HepG2 (cell line): ENCODE data around the gene UBE2E1. TPM values are rescaled to one million over a fixed set of nuclear protein-coding genes. Genes with fewer than 3 reads are reported as not detected.

ENCODE experiments used
- ATAC-seq: fragments of 200-7000 bp; cut with Tn5 transposase; 3 replicates; pipeline ENCODE4 v1.9.1; 2020; ENCODE audit warnings: mild to moderate bottlenecking, moderate library complexity
- BruUV-seq: library from RNA; stranded (reverse); fragments of 400-500 nt; replicated peaks from 2 replicates; lab custom pipeline; 2021; lab: Mats Ljungman, UMichigan
- CTCF ChIA-PET: fragments of 300-600 bp; formaldehyde crosslinking; extraction: SDS; loops from one replicate; lab custom pipeline; 2021; ENCODE audit warnings: low total read pairs, inconsistent platforms, low intra/inter-chr PET ratio; lab: Yijun Ruan, JAX
- POLR2A ChIA-PET: fragments of 350-600 bp; sonication (Branson Sonifier 250); formaldehyde crosslinking; loops from one replicate; lab custom pipeline; 2020; ENCODE audit warnings: antibody characterized with exemption, inconsistent platforms; lab: Yijun Ruan, JAX
- DNase-seq: peaks from one replicate; pipeline ENCODE4 v3.0.0-alpha.2; 2015; ENCODE audit warnings: low spot score
- FAIRE-seq: peaks from 3 replicates; lab custom pipeline; 2011; peaks lifted over from hg19 to GRCh38; lab: Jason Lieb, UNC
- H2AFZ ChIP-seq: one replicate; pipeline ENCODE4 v1.6.1; 2011; ENCODE audit warnings: low read length, inconsistent platforms
- H3K27ac ChIP-seq: fragments of 300-600 bp; 3 replicates; pipeline ENCODE4 v1.8.0; 2011; ENCODE audit warnings: mixed run types, mild to moderate bottlenecking, mixed read lengths, low read length, inconsistent platforms; ENCODE audit not compliant: insufficient read depth; ENCODE audit errors: extremely low read length
- H3K27me3 ChIP-seq, 2 experiments: fragments of 200-600 bp in 1 of 2; 2 replicates in 1 of 2; 3 replicates in 1 of 2; pipeline versions ENCODE4 v1.6.0 to v1.8.0; 2011; ENCODE audit warnings: low read length in 2 of 2, mild to moderate bottlenecking in 2 of 2, moderate library complexity in 2 of 2, inconsistent platforms in 1 of 2; ENCODE audit not compliant: insufficient read depth in 2 of 2, control insufficient read depth in 1 of 2
- H3K36me3 ChIP-seq, 2 experiments: fragments of 200-600 bp in 1 of 2; replicated peaks in 1 of 2; 2 replicates in 1 of 2; 3 replicates in 1 of 2; pipeline versions ENCODE4 v1.5.1 to v1.8.0; 2011; ENCODE audit warnings: low read length in 2 of 2, inconsistent platforms in 1 of 2; ENCODE audit not compliant: insufficient read depth in 2 of 2, control insufficient read depth in 1 of 2
- H3K4me1 ChIP-seq: 2 replicates; pipeline ENCODE4 v1.5.1; 2012; ENCODE audit warnings: low read length, inconsistent platforms; ENCODE audit not compliant: insufficient read depth
- H3K4me2 ChIP-seq: 2 replicates; pipeline ENCODE4 v1.6.0; 2011; ENCODE audit warnings: low read depth, low read length, inconsistent platforms
- H3K4me3 ChIP-seq, 3 experiments: fragments of 200-600 bp in 1 of 3; sonication (generic), shearing (Covaris generic) in 1 of 3; replicated peaks in 1 of 3; 2 replicates each; pipeline ENCODE4 v1.5.1; 2011 to 2016; ENCODE audit warnings: low read length in 3 of 3, inconsistent platforms in 2 of 3, low read depth in 2 of 3, mild to moderate bottlenecking in 2 of 3, control low read depth in 1 of 3, mixed read lengths in 1 of 3; ENCODE audit not compliant: insufficient read depth in 1 of 3
- H3K79me2 ChIP-seq: one replicate; pipeline ENCODE4 v1.6.1; 2011; ENCODE audit warnings: low read length, inconsistent platforms; ENCODE audit not compliant: insufficient read depth
- H3K9ac ChIP-seq: 2 replicates; pipeline ENCODE4 v1.6.0; 2011; ENCODE audit warnings: mild to moderate bottlenecking, low read depth, low read length, inconsistent platforms; ENCODE audit not compliant: insufficient read depth
- H3K9me3 ChIP-seq: 2 replicates; pipeline ENCODE4 v1.5.1; 2012; ENCODE audit warnings: mild to moderate bottlenecking, low read length
- H4K20me1 ChIP-seq: 2 replicates; pipeline ENCODE4 v1.6.0; 2011; ENCODE audit warnings: inconsistent platforms, mild to moderate bottlenecking, low read length, moderate library complexity; ENCODE audit not compliant: insufficient read depth
- ZNF264 ChIP-seq: sonication (generic); formaldehyde crosslinking; IDR thresholded peaks from 2 replicates; pipeline ENCODE4 v1.4.0; 2020; ENCODE audit warnings: missing genetic modification reagents
- WGBS: methylation state at CpG from one replicate; pipeline ENCODE4 v1.1.6; 2017; ENCODE audit warnings: low lambda C conversion rate; 5-methylcytosine and 5-hydroxymethylcytosine counted together
- in situ Hi-C: cut with HindIII; loops from 2 replicates; pipeline ENCODE4 v1.10.0; 2017; ENCODE audit warnings: low pct_unique_long_range_greater_than_20kb; ENCODE audit not compliant: extremely low pct_ligation_motif_present
- intact Hi-C: fragments of 100-400 bp; cut with micrococcal nuclease; formaldehyde crosslinking; loops from one replicate; pipeline ENCODE4 v1.10.0; 2022; ENCODE audit not compliant: unreplicated experiment
- polyA plus RNA-seq, 8 experiments: library from polyadenylated mRNA; depleted of rRNA in 3 of 8; stranded (reverse) in 7 of 8; unstranded in 1 of 8; fragments of >200 nt; fragmentation: Illumina TruSeq in 4 of 8; extraction: Trizol in 4 of 8; gene quantifications; 2 replicates each; pipeline versions ENCODE4 v1.2.1 to v1.2.3, GENCODE V29; 2011 to 2016; ENCODE audit warnings: low read depth in 4 of 8, missing spikeins in 1 of 8, mixed read lengths in 1 of 8; ENCODE audit not compliant: insufficient read depth in 1 of 8
- total RNA-seq, 5 experiments: library from RNA; depleted of rRNA; stranded (reverse); fragments of >200 nt; fragmentation: Illumina TruSeq; extraction: Trizol; gene quantifications; 2 replicates each; pipeline ENCODE4 v1.2.3, GENCODE V29; 2016; ENCODE audit warnings: low read depth in 1 of 5
- TF ChIP-seq, protein P1 (sequence below): sonication (generic); formaldehyde crosslinking; IDR thresholded peaks from 2 replicates; pipeline ENCODE4 v1.4.0; 2020; ENCODE audit warnings: low read depth, mild to moderate bottlenecking, missing genetic modification reagents
- TF ChIP-seq, protein P2 (sequence below): fragments of 450-650 bp; IDR thresholded peaks from 2 replicates; pipeline ENCODE4 v1.6.1; 2016

UBE2E1 gene
- total and polyA plus RNA-seq, 2 of the 13 experiments (the other 11 are each of a cell fraction or from before 2014, with no cell fraction given), result 55.4 to 61.8 TPM

DNA sequence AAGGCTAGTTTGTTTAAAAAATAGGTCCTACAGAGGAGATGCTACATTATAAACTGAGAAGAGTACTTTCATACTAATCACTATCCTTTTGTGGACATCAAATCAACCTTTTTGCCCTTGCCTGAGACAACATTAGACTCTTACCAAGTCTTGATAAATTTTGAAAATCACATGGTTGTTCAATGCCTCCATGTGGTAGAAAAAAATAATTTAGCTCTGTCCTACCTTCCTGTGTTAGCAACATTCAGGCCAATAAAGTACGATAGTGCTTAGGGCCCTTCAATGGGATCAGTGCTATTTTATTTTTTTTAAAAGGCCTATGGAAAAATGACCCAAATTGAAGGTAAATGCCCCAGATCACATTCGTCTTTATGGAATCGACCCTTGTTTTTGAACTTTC lies 5.0 kb upstream of the UBE2E1 start:
- under 1% methylated on average over 3 of the region's 3 CpGs for WGBS
- Histone ChIP-seq H3K36me3 (no peaks in the 10 kb centered on the region), H3K9me3 (no peaks in the 10 kb centered on the region), H3K9ac (no peak overlapping the region), H3K4me2 (no peak overlapping the region), H3K27me3 (peaks cover 0 to 19% of the 10 kb centered on the region in 2 experiments; a peak in 3 of 5 replicates), H3K79me2 (no peaks in the 10 kb centered on the region), H3K4me1 (peaks cover 6% of the 10 kb centered on the region; the same call in 1 of the 2 replicates), H3K27ac (no peak overlapping the region), H4K20me1 (no peaks in the 10 kb centered on the region), H2AFZ (no peak overlapping the region), H3K4me3 (no peak overlapping the region)
- no peak for FAIRE-seq
- no peak for DNase-seq
- ATAC-seq, result no peak
- CTCF ChIA-PET, result no interaction called here
- TF ChIP-seq ZNF264 (CRISPR knock-in tag), result no peak
- TF ChIP-seq, protein P1, sequence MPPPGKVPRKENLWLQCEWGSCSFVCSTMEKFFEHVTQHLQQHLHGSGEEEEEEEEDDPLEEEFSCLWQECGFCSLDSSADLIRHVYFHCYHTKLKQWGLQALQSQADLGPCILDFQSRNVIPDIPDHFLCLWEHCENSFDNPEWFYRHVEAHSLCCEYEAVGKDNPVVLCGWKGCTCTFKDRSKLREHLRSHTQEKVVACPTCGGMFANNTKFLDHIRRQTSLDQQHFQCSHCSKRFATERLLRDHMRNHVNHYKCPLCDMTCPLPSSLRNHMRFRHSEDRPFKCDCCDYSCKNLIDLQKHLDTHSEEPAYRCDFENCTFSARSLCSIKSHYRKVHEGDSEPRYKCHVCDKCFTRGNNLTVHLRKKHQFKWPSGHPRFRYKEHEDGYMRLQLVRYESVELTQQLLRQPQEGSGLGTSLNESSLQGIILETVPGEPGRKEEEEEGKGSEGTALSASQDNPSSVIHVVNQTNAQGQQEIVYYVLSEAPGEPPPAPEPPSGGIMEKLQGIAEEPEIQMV (CRISPR knock-in tag), result no peak
- TF ChIP-seq, protein P2, sequence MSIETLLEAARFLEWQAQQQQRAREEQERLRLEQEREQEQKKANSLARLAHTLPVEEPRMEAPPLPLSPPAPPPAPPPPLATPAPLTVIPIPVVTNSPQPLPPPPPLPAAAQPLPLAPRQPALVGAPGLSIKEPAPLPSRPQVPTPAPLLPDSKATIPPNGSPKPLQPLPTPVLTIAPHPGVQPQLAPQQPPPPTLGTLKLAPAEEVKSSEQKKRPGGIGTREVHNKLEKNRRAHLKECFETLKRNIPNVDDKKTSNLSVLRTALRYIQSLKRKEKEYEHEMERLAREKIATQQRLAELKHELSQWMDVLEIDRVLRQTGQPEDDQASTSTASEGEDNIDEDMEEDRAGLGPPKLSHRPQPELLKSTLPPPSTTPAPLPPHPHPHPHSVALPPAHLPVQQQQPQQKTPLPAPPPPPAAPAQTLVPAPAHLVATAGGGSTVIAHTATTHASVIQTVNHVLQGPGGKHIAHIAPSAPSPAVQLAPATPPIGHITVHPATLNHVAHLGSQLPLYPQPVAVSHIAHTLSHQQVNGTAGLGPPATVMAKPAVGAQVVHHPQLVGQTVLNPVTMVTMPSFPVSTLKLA, result peak; percentile 89
- no TSS peak for BruUV-seq
- POLR2A ChIA-PET, result no interaction called here
- in situ Hi-C loops (no loop called here), intact Hi-C loops (no loop called here)
